GM12864 (cell line): ENCODE results near the gene CLTC.
A peak's percentile ranks its signal among the peaks of the same experiment; 100 is the strongest.
"Not testable (repeated sequence)": the region's sequence is repeated elsewhere in the genome, so short reads cannot be mapped to it uniquely, and the experiment has no call there.

Experiments
- DNase-seq: peaks from one replicate; pipeline ENCODE4 v3.0.0-alpha.2; 2011; ENCODE audit warnings: low read depth
- H3K4me3 ChIP-seq: 2 replicates; pipeline ENCODE4 v1.5.1; 2011; ENCODE audit warnings: mild to moderate bottlenecking, low read depth, low read length, control low read depth
- CTCF ChIP-seq: IDR thresholded peaks from 2 replicates; pipeline ENCODE4 v1.5.1; 2011; ENCODE audit warnings: low read depth, mild to moderate bottlenecking, moderate library complexity, low read length, control low read depth, inconsistent platforms; ENCODE audit errors: missing control alignments

Gene CLTC

GRCh38 chr17:59642565-59642964 lies 22.9 kb downstream of the CLTC start:
- no peak for TF ChIP-seq CTCF
- no peak overlapping the region for H3K4me3 ChIP-seq
- DNase-seq, result no peak

GRCh38 chr17:59643159-59644140 lies 23.8 kb downstream of the CLTC start:
- no peak for DNase-seq
- no peak overlapping the region for H3K4me3 ChIP-seq
- TF ChIP-seq CTCF, result peak; percentile 6

- no peak for DNase-seq
- H3K4me3 ChIP-seq, result no peak overlapping the region
- no peak for TF ChIP-seq CTCF
These were observed 27.6 kb downstream of the CLTC start for GRCh38 chr17:59647288-59647687.

GRCh38 chr17:59649886-59650285 lies 30.2 kb downstream of the CLTC start:
- TF ChIP-seq CTCF, result no peak
- DNase-seq, result no peak
- H3K4me3 ChIP-seq, result no peak overlapping the region

- H3K4me3 ChIP-seq, result no peak overlapping the region
- DNase-seq, result no peak
- TF ChIP-seq CTCF, result no peak
These were observed 30.9 kb downstream of the CLTC start for GRCh38 chr17:59650642-59651041.

GRCh38 chr17:59651346-59651745 lies 31.7 kb downstream of the CLTC start:
- no peak overlapping the region for H3K4me3 ChIP-seq
- no peak for TF ChIP-seq CTCF
- no peak for DNase-seq

- no peak for DNase-seq
- no peak for TF ChIP-seq CTCF
- H3K4me3 ChIP-seq, result no peak overlapping the region
These were observed 32.4 kb downstream of the CLTC start for GRCh38 chr17:59652119-59652518.

- not testable (repeated sequence) for H3K4me3 ChIP-seq, DNase-seq
These were observed 36.9 kb downstream of the CLTC start for GRCh38 chr17:59656624-59657023.
